Activated CD4-positive, alpha-beta T cell treated with anti-CD3 and anti-CD28 coated beads, Interleukin-2, amount 50 U/mL, for 24 hours (primary cell): ENCODE results near the gene FADD.

Experiments used
- DNase-seq, 2 donors: peaks; one replicate each; pipeline ENCODE4 v3.0.0-alpha.2; 2020; ENCODE audit warnings: low read depth in 1 of 2, low spot score in 1 of 2

The FADD gene

GRCh38 chr11:70230840-70231710, 28.0 kb downstream of the FADD start:
- DNase-seq, result no peak

- no peak for DNase-seq
These were observed 29.9 kb downstream of the FADD start for GRCh38 chr11:70233034-70233433.

- no peak for DNase-seq
These were observed 30.4 kb downstream of the FADD start for GRCh38 chr11:70233511-70233934.

- DNase-seq, result no peak
These were observed 30.9 kb downstream of the FADD start for GRCh38 chr11:70233962-70234361.

GRCh38 chr11:70240337-70240736, 37.2 kb downstream of the FADD start:
- no peak for DNase-seq

GRCh38 chr11:70241709-70242108, 38.6 kb downstream of the FADD start:
- no peak for DNase-seq

GRCh38 chr11:70242885-70243284, 39.8 kb downstream of the FADD start:
- no peak for DNase-seq

GRCh38 chr11:70243912-70244652, 41.0 kb downstream of the FADD start:
- no peak for DNase-seq

GRCh38 chr11:70244698-70245097, 41.6 kb downstream of the FADD start:
- DNase-seq, result no peak

- no peak for DNase-seq
These were observed 43.1 kb downstream of the FADD start for GRCh38 chr11:70246196-70246595.

- no peak for DNase-seq
These were observed 44.1 kb downstream of the FADD start for GRCh38 chr11:70247042-70247709.

GRCh38 chr11:70247710-70248072, 44.6 kb downstream of the FADD start:
- DNase-seq, result no peak

GRCh38 chr11:70250876-70251658, 48.0 kb downstream of the FADD start:
- DNase-seq, result no peak

GRCh38 chr11:70251659-70252321, 48.7 kb downstream of the FADD start:
- DNase-seq, result no peak

GRCh38 chr11:70252844-70253243, 49.7 kb downstream of the FADD start:
- no peak for DNase-seq

- DNase-seq, result no peak
These were observed 52.5 kb downstream of the FADD start for GRCh38 chr11:70255477-70256116.
